ENCODE data around the gene WDFY1. TPM values are rescaled to one million over a fixed set of nuclear protein-coding genes. Genes with fewer than 3 reads are reported as not detected.

Gene WDFY1
- total RNA-seq, 1 experiment from 2014 or later, result 66.0 TPM

DNA sequence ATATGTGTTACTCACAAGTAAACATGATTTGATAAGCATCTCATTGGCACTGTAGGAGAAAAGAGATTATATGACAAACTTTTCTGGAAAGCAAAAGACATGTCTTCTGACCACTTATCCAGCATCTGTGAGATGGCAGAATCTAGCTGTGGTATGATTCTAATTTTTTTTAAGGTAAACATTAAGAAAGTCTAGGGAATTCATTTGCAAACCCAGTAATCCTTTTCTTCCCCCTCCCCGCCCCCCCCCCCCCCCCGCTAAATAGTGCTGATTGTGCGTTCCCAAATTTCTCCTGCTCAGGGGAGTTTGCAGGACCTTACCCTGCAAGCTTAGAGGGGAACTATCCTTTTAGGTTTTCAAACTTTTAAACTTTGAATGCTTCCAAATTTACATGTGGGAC lies 24.2 kb upstream of the WDFY1 start:
- Mint-ChIP-seq H3K9me3 (no peaks in the 10 kb centered on the region), H3K4me3 (no peak overlapping the region), H3K27ac (no peak overlapping the region), H3K36me3 (peaks cover 22% of the 10 kb centered on the region), H3K4me1 (peaks cover 22% of the 10 kb centered on the region), H3K27me3 (ENCODE audit: low read depth) (no peaks in the 10 kb centered on the region)
- ChIA-PET POLR2A (interaction anchor here (0.5 to 1.2 kb wide), 2 partner anchors 31 to 191 kb away, joined by 3 read pairs; no protein-coding TSS in a partner anchor), CTCF (interaction anchor here (0.6 to 5.0 kb wide), 17 partner anchors 9 to 400 kb away, joined by 3 to 130 read pairs (median 9); partner anchors contain the start of genes MRPL44 and SERPINE2)
- TF ChIP-seq FOXJ3 (CRISPR knock-in tag; IDR thresholded peaks at IDR 0.05; ENCODE audit: borderline replicate concordance) (no peak), GABPB1 (CRISPR knock-in tag; IDR thresholded peaks at IDR 0.05) (no peak), SP1 (CRISPR knock-in tag; conservative IDR thresholded peaks at IDR 0.05) (no peak), JUN (CRISPR knock-in tag; IDR thresholded peaks at IDR 0.05) (no peak), ETV6 (CRISPR knock-in tag; IDR thresholded peaks at IDR 0.05) (no peak), ZNF219 (CRISPR knock-in tag; IDR thresholded peaks at IDR 0.05; ENCODE audit: borderline replicate concordance) (no peak), GRHL2 (CRISPR knock-in tag; IDR thresholded peaks at IDR 0.05; ENCODE audit: insufficient replicate concordance, severe bottlenecking) (no peak), NFE2L1 (CRISPR knock-in tag; IDR thresholded peaks at IDR 0.05) (no peak), ZNF121 (CRISPR knock-in tag; IDR thresholded peaks at IDR 0.05) (no peak), FOXK1 (CRISPR knock-in tag; IDR thresholded peaks at IDR 0.05) (no peak), KAT7 (CRISPR knock-in tag; IDR thresholded peaks at IDR 0.05; ENCODE audit: borderline replicate concordance) (no peak), NFATC4 (CRISPR knock-in tag; IDR thresholded peaks at IDR 0.05) (no peak), CREB1 (CRISPR knock-in tag; IDR thresholded peaks at IDR 0.05) (no peak), CBFB (CRISPR knock-in tag; IDR thresholded peaks at IDR 0.05; ENCODE audit: low read depth) (no peak)
- TF ChIP-seq, protein P1, sequence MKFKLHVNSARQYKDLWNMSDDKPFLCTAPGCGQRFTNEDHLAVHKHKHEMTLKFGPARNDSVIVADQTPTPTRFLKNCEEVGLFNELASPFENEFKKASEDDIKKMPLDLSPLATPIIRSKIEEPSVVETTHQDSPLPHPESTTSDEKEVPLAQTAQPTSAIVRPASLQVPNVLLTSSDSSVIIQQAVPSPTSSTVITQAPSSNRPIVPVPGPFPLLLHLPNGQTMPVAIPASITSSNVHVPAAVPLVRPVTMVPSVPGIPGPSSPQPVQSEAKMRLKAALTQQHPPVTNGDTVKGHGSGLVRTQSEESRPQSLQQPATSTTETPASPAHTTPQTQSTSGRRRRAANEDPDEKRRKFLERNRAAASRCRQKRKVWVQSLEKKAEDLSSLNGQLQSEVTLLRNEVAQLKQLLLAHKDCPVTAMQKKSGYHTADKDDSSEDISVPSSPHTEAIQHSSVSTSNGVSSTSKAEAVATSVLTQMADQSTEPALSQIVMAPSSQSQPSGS (CRISPR knock-in tag; IDR thresholded peaks at IDR 0.05; ENCODE audit: borderline replicate concordance, low read depth), result no peak
- TF ChIP-seq, protein P2, sequence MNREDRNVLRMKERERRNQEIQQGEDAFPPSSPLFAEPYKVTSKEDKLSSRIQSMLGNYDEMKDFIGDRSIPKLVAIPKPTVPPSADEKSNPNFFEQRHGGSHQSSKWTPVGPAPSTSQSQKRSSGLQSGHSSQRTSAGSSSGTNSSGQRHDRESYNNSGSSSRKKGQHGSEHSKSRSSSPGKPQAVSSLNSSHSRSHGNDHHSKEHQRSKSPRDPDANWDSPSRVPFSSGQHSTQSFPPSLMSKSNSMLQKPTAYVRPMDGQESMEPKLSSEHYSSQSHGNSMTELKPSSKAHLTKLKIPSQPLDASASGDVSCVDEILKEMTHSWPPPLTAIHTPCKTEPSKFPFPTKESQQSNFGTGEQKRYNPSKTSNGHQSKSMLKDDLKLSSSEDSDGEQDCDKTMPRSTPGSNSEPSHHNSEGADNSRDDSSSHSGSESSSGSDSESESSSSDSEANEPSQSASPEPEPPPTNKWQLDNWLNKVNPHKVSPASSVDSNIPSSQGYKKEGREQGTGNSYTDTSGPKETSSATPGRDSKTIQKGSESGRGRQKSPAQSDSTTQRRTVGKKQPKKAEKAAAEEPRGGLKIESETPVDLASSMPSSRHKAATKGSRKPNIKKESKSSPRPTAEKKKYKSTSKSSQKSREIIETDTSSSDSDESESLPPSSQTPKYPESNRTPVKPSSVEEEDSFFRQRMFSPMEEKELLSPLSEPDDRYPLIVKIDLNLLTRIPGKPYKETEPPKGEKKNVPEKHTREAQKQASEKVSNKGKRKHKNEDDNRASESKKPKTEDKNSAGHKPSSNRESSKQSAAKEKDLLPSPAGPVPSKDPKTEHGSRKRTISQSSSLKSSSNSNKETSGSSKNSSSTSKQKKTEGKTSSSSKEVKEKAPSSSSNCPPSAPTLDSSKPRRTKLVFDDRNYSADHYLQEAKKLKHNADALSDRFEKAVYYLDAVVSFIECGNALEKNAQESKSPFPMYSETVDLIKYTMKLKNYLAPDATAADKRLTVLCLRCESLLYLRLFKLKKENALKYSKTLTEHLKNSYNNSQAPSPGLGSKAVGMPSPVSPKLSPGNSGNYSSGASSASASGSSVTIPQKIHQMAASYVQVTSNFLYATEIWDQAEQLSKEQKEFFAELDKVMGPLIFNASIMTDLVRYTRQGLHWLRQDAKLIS (CRISPR knock-in tag; IDR thresholded peaks at IDR 0.05; ENCODE audit: borderline replicate concordance), result no peak
- TF ChIP-seq, protein P3, sequence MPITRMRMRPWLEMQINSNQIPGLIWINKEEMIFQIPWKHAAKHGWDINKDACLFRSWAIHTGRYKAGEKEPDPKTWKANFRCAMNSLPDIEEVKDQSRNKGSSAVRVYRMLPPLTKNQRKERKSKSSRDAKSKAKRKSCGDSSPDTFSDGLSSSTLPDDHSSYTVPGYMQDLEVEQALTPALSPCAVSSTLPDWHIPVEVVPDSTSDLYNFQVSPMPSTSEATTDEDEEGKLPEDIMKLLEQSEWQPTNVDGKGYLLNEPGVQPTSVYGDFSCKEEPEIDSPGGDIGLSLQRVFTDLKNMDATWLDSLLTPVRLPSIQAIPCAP (CRISPR knock-in tag; IDR thresholded peaks at IDR 0.05), result no peak
- TF ChIP-seq, protein P4, sequence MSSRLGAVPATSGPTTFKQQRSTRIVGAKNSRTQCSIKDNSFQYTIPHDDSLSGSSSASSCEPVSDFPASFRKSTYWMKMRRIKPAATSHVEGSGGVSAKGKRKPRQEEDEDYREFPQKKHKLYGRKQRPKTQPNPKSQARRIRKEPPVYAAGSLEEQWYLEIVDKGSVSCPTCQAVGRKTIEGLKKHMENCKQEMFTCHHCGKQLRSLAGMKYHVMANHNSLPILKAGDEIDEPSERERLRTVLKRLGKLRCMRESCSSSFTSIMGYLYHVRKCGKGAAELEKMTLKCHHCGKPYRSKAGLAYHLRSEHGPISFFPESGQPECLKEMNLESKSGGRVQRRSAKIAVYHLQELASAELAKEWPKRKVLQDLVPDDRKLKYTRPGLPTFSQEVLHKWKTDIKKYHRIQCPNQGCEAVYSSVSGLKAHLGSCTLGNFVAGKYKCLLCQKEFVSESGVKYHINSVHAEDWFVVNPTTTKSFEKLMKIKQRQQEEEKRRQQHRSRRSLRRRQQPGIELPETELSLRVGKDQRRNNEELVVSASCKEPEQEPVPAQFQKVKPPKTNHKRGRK (CRISPR knock-in tag; IDR thresholded peaks at IDR 0.05; ENCODE audit: borderline replicate concordance), result no peak
- TF ChIP-seq, protein P5, sequence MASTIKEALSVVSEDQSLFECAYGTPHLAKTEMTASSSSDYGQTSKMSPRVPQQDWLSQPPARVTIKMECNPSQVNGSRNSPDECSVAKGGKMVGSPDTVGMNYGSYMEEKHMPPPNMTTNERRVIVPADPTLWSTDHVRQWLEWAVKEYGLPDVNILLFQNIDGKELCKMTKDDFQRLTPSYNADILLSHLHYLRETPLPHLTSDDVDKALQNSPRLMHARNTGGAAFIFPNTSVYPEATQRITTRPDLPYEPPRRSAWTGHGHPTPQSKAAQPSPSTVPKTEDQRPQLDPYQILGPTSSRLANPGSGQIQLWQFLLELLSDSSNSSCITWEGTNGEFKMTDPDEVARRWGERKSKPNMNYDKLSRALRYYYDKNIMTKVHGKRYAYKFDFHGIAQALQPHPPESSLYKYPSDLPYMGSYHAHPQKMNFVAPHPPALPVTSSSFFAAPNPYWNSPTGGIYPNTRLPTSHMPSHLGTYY (CRISPR knock-in tag; IDR thresholded peaks at IDR 0.05), result no peak
- TF ChIP-seq, protein P6, sequence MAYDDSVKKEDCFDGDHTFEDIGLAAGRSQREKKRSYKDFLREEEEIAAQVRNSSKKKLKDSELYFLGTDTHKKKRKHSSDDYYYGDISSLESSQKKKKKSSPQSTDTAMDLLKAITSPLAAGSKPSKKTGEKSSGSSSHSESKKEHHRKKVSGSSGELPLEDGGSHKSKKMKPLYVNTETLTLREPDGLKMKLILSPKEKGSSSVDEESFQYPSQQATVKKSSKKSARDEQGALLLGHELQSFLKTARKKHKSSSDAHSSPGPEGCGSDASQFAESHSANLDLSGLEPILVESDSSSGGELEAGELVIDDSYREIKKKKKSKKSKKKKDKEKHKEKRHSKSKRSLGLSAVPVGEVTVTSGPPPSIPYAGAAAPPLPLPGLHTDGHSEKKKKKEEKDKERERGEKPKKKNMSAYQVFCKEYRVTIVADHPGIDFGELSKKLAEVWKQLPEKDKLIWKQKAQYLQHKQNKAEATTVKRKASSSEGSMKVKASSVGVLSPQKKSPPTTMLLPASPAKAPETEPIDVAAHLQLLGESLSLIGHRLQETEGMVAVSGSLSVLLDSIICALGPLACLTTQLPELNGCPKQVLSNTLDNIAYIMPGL (CRISPR knock-in tag; IDR thresholded peaks at IDR 0.05), result no peak
- no peak for ATAC-seq
- DNase-seq (ENCODE audit: low spot score), result no peak
